Stimulated activated CD8-positive, alpha-beta memory T cell treated with anti-CD3 and anti-CD28 coated beads, Interleukin-2, amount 100 ng/mL, for 48 hours (primary cell): ENCODE data around the gene SRSF10.
"Not testable (repeated sequence)": the region's sequence is repeated elsewhere in the genome, so short reads cannot be mapped to it uniquely, and the experiment has no call there.

Source experiments
- DNase-seq, 2 donors: peaks; one replicate each; pipeline ENCODE4 v3.0.0-alpha.2; 2020; ENCODE audit warnings: low read depth in 2 of 2

The SRSF10 gene

DNA sequence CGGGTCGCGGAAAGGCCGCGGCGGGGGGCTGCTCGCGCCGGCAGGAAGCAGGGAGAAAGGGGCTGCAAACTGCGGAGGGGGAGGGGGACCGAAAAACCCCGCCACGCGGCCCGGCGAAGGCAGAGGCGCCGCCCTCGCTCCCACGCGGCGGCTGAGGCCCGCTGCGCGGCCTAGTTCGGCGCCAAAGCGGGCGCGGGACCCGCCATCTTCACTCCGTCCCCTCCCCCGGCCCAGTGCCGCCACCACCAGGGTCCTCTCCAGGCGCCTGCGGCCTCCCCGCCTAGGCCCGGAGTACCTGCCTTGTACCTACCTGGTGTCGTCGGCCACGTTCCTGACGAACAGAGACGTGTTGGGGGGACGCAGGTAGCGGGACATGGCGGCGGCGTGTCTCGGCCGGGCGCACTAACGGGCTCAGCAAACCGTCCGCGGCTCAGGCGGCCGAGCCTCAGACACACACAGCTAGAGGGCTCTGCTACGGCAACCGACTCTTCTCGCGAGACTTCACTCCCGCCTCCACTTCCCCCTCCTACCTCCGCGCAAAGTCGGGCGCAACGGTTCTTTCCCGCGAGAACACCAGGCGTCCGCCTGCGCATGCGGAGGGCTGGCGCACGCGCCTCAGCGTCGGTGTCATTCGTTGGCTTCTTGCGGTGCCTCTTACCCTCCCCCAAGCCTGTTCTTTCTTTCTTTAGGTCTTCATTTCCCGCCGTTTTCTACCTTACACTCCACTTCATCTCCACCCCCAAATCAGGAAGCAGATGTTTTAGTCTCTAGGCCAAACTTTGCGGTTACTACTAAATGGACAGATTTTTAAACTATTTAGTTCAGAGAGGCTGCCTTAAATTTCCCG, at the start of gene SRSF10:
Gene SRSF10 (minus strand): TSS at position 447 of the 847 bp plus-strand sequence. CDS start 72 bp downstream, at position 375.
- peak; percentile 94 to 96 for DNase-seq

DNA sequence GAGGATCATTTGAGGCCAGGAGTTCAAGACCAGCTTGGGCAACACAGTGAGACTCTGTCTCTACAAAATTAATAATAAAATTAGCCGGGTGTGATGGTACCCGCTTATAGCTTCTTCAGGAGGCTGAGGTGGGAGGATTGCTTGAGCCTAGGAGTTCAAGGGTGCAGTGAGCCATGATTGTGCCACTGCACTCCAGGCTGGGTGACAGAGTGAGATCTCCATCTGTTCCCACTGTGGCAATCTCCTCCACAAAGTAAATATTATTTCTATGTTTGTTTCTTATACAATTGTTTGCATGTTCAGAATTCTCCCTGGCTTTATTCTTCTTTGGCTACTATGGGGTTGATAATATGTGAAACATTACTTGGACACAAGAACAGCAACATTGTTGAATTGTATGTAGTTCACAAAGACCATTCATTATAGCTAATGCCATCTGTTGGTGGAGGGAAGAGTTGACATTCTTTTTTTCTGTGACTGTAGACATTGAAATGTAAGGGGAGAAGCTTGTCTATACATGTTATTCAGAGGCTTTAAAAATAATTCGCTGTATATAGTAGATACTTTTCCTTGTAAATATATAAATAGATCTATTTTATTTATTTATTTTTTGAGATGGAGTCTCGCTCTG, 47.8 kb upstream of the SRSF10 start:
- no peak for DNase-seq

DNA sequence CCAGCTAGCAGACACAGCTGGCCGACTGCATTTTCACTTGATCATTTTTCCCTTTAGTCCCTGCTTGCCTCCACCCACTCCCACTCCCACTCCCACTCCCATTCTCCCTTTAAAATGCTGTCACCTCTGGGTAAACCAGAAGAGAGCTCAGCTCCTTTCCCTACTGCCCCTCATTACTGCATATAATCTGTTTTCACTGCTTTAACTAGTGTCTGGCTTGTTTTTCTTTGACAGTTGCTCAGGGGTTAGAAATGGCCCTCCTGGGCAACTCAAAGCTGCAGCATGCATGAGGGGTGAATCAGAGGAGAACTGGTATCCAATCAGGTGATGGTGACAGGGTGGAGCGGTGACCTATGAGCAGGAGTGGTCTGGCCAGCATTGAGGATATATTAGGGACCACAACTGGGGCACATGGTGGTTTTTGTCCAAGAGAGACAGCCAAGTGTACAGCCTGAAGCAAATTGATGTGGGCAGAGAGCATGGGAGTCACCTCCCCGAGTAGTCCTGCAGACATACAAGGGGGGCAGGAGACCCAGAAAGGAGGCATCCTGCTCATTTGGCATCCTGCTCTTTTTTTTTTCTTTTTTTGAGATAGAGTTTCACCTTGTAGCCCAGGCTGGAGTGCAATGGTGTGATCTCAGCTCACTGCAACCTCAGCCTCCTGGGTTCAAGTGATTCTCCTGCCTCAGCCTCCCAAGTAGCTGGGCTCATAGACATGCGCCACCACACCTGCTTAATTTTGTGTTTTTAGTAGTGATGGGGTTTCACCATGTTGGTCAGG, 42.6 kb upstream of the SRSF10 start:
- DNase-seq: no peak

DNA sequence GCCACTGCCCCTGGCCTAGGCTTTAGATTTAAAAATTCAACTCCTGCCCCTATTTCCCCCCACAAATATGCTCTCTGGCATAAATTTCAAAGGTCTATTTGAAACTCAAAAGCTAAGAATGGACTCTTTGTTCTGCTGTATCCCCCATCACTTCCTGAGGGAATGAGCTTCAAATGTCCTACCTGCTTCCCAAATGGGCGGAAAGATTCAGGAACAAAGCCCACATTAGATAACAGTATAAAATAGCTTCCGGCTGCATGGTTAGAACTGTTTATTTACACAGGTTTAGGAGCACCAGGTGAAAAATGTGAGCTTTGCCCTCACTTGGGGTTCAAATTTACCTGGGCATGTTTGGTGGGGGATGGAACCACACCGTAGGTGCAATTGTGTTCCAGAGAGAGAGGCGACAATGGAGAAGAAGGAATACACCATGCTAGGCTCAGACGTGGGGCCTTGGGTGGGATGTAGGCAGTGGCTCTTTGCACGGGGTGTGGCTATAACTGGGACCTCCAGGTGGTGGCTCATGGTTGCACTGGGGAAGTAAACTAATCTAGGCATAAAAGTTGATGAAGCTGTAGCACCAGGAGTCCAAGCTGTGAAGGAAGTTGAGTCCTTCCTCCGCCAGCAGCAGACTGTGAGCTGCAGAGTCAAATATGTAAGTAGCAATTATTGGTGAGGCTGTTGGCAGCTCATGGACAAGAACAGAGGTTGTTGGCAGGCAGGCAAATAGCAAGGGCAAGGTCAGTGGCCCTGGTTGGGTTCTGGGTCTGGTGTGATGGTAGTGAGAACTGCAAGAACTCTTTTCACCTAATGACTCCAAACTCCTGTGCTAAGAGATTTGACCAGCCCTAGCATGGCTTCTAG, 41.5 kb upstream of the SRSF10 start:
- DNase-seq: no peak

DNA sequence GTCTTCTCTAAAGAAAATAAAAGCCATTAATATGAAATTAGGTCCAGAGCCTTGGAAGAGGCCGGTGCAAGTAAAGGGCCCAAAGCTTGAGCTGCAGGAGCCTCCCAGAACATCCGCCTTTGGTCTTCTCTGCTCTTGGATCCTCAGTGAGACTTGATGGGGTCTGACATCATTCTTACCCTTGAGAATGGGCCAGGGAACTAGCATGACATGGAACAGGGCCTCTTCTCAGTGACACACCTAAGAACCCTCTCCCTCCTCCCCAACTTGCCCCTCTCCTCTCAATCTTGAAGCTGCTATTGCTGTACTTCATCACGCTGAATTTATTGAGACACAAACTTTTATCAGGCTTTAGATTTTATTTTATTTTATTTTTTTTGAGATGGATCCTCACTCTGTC, 40.3 kb upstream of the SRSF10 start:
- no peak for DNase-seq

DNA sequence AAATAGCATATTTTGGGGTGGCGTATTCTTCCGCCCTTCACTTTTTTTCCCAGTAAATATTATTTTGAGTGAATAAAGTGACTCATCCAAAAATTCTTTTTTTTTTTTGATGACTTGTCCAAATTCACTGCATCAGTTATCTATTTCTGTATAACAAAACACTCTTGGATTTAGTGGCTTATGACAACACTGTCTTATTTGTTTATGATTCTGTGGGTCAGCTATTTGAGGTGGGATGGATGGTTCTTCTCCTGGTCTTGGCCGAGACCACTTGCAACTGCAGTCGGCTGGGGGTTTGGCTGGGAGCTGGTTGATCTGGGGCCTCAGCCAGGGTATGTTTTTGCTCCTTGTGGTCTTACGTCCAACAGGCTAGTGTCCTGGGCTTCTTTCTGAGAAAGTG, 39.9 kb upstream of the SRSF10 start:
- DNase-seq: no peak

DNA sequence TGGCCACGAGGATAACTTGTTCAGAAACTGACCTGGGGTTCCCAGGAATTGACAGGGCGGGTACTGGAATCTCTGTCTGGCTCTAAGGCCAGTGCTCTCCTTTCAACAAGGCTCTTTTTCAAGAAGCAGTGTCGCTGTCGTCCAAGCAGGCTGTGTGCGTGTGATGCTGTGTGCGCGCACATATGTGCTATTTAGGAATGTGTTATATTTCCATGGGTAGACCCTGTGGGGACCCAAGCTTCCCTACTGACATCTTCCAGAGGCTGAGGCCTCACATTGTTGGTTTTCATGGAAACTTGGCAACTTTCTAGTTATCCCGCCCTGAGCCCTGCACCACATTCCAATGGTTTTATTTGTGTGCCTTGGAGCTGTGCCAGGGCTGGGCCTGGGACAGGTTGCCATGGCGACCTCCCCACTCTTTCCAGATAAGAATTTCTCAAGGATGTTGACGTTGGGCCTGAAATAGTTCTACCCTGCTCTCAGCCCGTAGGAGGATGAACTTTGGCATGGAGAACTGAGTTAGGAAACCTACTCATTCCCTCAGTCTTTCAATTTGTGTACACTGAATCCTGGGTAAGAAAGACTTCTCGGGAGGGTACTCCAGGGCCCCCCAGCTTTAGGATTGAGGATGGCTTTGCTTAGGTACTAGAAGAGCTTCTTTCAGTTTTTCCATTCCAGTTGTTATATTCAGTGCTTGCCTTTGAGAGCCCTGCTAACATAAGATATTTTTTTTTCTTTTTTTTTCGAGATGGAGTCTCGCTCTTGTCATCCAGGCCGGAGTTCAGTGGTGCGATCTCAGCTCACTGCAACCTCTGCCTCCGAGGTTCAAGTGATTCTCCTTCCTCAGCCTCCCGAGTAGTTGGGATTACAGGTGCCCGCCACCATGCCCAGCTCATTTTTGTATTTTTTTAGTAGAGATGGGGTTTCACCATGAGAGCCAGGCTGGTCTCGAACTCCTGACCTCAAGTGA, 38.8 kb upstream of the SRSF10 start:
- DNase-seq: no peak

DNA sequence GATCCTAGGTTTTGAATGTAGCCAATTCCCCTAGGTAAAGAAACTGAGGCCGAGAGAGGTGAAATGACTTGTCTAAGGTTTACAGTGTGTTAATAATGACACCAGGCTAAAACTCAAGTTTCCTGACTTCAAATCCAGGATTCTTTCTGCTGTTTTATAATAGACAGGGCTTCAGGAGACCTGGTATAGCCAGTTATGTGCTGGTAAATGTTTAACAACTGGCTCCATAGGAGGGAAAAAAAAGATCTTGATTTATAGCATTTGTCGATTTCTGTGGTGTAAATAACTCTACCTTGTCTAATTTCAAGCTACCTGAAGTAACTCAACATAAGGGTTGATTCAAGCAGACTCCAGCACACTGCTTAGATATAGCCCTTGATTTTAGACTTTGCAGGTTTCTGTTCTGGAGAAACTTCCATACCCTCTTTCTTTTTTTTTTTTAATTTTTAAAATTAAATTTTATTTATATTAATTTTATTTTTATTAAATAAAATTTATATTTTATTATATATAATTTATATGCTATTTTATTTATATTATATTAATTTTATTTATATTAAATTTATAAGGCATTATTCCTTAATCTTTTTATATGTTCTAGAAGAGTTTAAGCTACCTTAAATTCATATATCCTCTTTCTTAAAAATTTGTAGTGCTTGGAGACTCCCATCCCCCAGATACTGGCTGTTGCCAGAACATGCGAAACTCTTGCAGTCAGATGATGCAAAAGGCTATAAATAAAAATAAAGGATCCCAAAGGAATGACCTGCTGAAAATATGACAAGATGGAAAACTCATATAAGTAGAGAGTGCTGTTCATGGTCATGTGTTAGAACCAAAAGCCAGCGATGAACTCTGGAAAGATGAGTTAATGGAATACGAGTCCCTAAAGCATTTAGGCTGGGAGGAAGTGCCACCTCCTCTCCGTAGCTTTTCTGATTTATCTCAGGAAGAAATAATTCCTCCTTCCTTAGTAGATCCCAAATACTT, 35.4 kb upstream of the SRSF10 start:
- no peak for DNase-seq

DNA sequence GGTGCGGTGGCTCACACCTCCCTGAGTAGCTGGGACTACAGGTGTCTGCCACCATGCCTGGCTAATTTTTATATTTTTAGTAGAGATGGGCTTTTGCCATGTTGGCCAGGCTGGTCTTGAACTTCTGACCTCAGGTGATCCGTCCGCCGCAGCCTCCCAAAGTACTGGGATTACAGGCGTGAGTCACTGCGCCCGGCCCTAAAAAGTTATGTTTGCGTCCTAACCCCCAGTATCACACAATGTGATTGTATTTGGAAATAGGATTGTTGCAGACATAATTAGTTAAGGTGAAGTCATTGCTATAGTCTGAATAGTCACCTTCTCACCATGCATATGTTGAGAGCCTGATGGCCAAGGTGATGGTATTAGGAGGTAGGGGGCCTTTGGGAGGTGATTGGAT, 32.8 kb upstream of the SRSF10 start:
- DNase-seq: not testable (repeated sequence)

DNA sequence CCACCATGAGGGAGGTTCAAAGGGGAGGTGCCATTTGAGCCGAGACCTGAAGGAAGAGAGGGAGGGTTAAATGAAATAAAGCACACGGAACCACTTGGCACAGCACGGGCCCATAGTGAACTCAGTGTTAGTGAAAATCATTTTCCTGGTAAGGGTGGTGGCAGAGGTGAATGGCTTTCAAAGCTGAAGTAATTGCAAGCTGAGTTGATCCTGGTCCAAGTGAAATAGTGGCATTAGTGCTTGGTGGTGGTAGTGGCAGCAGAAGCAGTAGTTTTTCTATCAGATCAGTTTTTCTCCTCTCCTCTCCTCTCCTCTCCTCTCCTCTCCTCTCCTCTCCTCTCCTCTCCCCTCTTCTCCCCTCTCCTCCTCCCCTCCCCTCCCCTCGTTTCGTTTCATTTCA, 30.5 kb upstream of the SRSF10 start:
- no peak for DNase-seq

DNA sequence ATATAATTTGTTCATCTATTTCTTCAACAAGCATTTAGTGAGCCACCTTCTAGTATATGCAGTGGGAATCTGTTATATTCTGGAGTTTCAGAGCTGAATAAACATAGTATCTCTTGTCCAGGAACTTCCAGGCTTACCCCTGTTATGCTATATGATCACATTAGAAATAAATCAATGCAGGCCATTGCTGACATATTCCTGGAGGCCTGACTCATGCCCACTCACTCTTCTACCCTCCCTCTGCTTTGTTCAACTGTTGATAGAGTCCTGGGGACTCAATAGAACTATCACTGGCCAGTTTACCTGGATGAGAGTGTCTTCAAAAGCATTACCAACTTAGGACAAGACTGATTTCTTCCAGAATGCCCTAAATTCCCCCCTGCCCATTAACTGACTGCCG, 29.3 kb upstream of the SRSF10 start:
- no peak for DNase-seq

DNA sequence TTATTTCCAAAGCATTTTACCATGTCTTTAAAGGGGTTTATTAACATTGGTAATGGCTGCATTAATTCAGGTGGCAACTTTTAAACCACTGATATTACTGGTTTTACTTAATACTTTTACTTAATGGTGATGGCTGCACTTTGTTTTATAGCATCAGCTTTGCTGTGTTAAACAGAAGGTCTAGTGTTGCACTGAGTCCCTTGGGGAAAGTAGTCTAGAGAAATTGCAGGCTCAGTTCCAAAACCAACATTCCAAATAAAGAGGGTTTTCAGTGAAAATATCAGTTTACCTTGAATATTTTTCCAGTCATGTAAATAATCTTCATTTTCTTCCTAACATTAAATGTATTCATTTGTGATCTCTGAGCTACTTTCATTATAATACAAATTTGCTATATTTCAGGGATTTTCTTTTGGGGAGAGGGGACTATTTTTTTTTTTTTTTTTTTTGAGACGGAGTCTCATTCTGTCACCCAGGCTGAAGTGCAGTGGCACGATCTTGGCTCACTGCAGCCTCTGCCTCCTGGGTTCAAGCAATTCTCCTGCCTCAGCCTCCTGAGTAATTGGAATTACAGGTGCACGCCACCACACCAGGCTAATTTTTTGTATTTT, 28.6 kb upstream of the SRSF10 start:
- DNase-seq: not testable (repeated sequence)

DNA sequence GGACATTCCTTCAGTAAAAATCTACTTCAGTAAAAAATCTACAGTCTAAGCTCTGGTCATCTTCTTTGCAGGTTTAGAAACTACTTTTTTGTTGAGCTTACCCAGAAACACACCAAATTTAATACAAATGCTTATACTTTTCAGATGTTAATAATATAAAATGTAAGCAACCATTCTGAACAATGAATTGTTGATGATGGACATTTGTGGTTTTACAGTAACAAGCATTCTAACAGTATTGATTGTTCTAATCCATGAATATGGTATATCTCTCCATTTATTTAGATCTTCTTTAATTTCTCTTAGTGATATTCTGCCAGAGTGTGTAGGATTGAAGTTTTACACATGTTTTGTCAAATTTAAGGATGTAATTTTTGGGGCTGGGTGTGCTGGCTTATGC, 27.0 kb upstream of the SRSF10 start:
- DNase-seq: no peak

DNA sequence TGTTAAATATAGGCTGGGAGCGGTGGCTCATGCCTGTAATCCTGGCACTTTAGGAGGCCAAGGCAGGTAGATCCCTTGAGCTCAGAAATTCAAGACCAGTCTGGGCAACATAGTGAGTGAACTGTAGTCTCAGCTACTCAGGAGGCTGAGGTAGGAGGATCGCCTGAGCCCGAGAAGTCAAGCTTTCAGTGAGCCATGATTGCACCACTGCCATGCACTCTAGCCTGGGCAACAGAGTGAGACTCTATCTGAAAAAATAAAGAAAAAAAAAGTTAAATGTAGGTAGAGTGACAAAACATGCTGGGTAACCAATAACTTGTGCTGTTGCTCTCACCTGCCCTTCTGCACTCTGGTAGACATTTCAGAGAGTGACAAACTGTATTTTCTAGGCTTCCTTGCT, 25.0 kb upstream of the SRSF10 start:
- DNase-seq: no peak

DNA sequence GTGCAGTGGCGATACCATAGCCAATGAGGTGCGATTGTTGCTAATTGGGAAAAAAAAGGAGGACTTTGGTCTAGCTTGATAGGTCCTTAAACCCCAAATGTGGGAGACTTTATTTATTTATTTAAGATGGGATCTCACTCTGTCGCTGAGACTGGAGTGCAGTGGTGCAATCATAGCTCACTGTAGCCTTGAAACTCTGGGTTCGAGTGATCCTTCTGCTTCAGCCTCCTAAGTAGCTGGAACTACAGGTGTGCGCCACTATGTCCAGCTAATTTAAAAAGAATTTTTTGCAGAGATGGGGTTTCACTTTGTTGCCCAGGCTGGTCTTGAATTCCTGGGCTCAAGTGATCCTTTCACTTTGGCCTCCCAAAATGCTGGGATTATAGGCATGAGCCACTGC, 24.0 kb upstream of the SRSF10 start:
- DNase-seq: no peak

DNA sequence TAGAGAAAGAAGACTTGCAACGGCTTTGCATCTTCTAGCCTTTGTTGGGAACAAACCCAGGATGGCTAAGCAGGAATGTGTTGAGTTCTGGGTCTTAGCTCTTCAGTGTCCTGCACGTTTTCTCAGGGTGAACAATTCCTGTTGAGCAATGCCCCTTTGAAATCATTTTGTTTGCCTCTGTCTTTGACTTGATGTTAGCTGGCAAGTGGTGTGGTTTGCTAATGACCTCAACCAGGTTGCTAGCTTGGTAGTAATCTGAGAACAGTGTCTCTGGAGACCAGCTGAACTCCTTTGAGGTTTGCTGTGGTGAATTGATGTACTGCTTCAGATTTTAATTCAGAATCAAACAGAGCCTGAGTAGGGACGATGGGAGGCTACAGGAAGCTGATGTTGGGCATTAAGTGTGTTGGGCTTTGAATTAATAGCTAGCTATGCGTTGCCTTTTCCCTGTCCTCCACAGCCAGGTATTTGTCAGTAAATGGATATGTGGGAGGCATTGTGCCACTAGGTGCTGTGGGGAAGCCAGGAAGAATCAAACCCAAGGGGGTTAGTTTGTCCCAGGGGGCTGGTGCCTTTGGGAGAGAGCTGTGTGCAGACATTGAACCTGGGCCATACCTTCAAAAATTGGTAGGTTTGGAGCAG, 23.3 kb upstream of the SRSF10 start:
- DNase-seq: no peak

DNA sequence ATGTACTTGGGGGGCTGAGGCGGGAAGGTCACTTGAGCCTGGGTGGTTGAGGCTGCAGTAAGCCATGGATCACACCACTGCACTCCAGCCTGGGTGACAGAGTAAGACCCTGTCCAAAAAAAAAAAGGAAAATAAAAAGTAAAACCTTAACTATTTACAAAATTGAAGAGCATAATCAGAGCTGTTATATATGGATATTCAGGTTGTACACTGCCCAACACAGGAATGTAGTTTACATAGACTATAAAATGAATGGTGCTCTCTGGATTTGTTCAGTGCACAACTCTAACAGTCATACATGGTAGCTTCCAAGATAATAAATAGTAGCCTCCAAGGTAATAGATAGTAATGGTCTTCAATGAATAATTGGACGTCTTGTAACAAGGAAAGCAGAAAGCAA, 22.6 kb upstream of the SRSF10 start:
- no peak for DNase-seq

DNA sequence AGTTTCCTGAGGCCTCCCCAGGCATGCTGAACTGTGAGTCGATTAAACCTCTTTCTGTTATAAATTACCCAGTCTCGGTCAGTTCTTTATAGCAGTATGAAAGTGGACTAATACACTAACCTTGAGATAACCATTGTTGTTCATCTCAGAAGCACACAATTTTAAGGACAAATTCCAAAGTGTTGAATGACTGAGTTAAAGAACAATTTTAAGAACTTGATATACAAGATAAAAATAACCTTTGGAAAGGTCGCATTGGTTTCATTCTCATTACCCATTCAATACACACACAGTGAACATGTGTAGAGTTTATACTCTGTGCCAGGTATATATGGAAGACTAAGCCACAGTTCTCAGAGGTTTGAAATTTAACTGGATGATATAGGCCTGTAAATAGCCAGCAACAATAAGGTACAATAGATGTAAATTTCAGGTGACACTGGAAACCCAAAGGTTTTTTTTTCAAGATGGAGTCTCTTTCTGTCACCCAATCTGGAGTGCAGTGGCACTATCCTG, 19.1 kb upstream of the SRSF10 start:
- DNase-seq: no peak
